ENCODE measurements around the gene VPS13D. TPM values are rescaled to one million over a fixed set of nuclear protein-coding genes. Genes with fewer than 3 reads are reported as not detected.

Gene VPS13D
- total RNA-seq, 1 donor from 2014 or later = 81.7 TPM

DNA sequence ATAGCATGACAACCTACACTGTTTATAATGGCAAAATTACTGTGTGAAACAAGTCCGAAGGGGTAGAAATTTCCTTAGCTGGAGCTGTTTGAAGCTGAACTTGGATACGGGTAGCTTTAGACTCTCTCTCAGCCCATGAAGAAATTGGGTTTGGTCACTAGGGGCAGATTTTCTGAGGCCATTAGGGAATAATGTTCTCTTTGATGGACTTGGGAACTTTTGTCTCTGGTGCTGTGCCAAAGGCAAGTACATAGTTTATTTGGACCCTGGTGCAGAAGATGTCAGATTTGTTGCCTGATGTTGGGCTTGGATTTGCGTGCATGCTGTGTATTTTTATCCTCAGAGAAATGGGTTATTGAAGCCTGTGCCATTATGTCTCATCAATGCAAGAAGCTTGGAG, 109.6 kb downstream of the VPS13D start:
- intact Hi-C loops (cut with DNase I) = no loop called here
- H3K4me1 ChIP-seq = peaks cover 32% of the 10 kb centered on the region
- H3K9me3 ChIP-seq = no peaks in the 10 kb centered on the region
- DNase-seq (no peak), ATAC-seq (no peak)
- H3K27ac ChIP-seq = peak overlapping the region; percentile 32
- H3K27me3 ChIP-seq (ENCODE audit: low read depth) = no peaks in the 10 kb centered on the region
- TF ChIP-seq, protein P1, sequence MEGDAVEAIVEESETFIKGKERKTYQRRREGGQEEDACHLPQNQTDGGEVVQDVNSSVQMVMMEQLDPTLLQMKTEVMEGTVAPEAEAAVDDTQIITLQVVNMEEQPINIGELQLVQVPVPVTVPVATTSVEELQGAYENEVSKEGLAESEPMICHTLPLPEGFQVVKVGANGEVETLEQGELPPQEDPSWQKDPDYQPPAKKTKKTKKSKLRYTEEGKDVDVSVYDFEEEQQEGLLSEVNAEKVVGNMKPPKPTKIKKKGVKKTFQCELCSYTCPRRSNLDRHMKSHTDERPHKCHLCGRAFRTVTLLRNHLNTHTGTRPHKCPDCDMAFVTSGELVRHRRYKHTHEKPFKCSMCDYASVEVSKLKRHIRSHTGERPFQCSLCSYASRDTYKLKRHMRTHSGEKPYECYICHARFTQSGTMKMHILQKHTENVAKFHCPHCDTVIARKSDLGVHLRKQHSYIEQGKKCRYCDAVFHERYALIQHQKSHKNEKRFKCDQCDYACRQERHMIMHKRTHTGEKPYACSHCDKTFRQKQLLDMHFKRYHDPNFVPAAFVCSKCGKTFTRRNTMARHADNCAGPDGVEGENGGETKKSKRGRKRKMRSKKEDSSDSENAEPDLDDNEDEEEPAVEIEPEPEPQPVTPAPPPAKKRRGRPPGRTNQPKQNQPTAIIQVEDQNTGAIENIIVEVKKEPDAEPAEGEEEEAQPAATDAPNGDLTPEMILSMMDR (IDR thresholded peaks at IDR 0.05) = no peak
- peaks cover 53% of the 10 kb centered on the region for H3K36me3 ChIP-seq
- no peak overlapping the region for H3K4me3 ChIP-seq

DNA sequence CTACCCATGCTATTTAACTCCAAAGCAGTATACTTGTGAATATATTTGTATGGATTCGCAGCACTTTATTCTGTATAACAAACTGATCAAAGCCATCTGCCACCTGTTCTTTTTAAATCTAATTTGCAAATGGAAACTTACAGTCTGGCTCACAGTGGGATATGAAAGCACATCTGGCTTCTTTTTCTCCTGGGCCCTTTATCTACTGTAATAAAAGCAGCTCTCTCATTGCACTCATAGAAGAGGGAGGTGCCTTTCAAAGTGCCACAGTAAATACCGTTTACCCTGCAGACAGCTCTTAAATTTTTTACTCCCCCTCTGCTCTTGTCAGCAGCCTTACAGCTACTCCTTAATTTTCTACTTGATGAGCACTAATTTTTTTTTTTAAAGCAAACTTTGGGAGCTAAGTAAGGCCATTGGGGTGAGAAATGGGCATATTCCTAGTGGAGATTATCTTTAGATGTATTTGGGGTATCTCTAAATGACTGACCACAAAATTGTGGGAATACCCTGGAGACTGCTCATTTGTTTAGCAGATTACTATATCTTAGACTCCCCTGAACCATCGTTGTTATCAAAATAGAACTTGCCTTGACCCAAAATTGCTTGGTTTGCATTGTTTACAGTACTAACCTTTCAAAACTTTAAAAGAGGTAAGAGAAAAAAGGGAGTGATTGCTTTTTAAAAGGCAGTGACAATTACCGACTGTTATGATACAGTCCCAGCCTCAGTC, 110.1 kb downstream of the VPS13D start:
- no peak overlapping the region for H3K27ac ChIP-seq
- TF ChIP-seq, protein P1 (IDR thresholded peaks at IDR 0.05) = no peak
- intact Hi-C loops (cut with DNase I) = no loop called here
- no peak overlapping the region for H3K4me3 ChIP-seq
- no peak for ATAC-seq
- H3K9me3 ChIP-seq = no peaks in the 10 kb centered on the region
- H3K27me3 ChIP-seq (ENCODE audit: low read depth) = no peaks in the 10 kb centered on the region
- DNase-seq = no peak
- peaks cover 38% of the 10 kb centered on the region for H3K4me1 ChIP-seq
- H3K36me3 ChIP-seq = peaks cover 48% of the 10 kb centered on the region

GRCh38 chr1:12340544-12340930, 110.7 kb downstream of the VPS13D start:
- Histone ChIP-seq H3K4me1 (peaks cover 44% of the 10 kb centered on the region), H3K27me3 (ENCODE audit: low read depth) (no peaks in the 10 kb centered on the region), H3K4me3 (no peak overlapping the region), H3K9me3 (no peaks in the 10 kb centered on the region), H3K27ac (no peak overlapping the region), H3K36me3 (peaks cover 48% of the 10 kb centered on the region)
- no peak for DNase-seq
- no peak for ATAC-seq
- intact Hi-C loops (cut with DNase I) = no loop called here
- TF ChIP-seq, protein P1 (IDR thresholded peaks at IDR 0.05) = no peak

GRCh38 chr1:12341667-12342066, 111.8 kb downstream of the VPS13D start:
- H3K9me3 ChIP-seq = no peaks in the 10 kb centered on the region
- intact Hi-C loops (cut with DNase I) = no loop called here
- H3K27me3 ChIP-seq (ENCODE audit: low read depth) = no peaks in the 10 kb centered on the region
- no peak for ATAC-seq
- H3K4me3 ChIP-seq = no peak overlapping the region
- DNase-seq = no peak
- TF ChIP-seq, protein P1 (IDR thresholded peaks at IDR 0.05) = no peak
- peaks cover 52% of the 10 kb centered on the region for H3K36me3 ChIP-seq
- H3K27ac ChIP-seq = peak overlapping the region; percentile 53
- peaks cover 44% of the 10 kb centered on the region for H3K4me1 ChIP-seq

GRCh38 chr1:12342401-12343003, 112.7 kb downstream of the VPS13D start:
- peak overlapping the region; percentile 53 for H3K27ac ChIP-seq
- ATAC-seq (peak; percentile 25 to 64), DNase-seq (no peak)
- intact Hi-C loops (cut with DNase I) = no loop called here
- no peaks in the 10 kb centered on the region for H3K9me3 ChIP-seq
- no peak overlapping the region for H3K4me3 ChIP-seq
- TF ChIP-seq, protein P1 (IDR thresholded peaks at IDR 0.05) = no peak
- H3K27me3 ChIP-seq (ENCODE audit: low read depth) = no peaks in the 10 kb centered on the region
- peaks cover 44% of the 10 kb centered on the region for H3K4me1 ChIP-seq
- peaks cover 52% of the 10 kb centered on the region for H3K36me3 ChIP-seq

Data from lower lobe of right lung (tissue), 2 donors.